Prostate gland (tissue), 2 donors: ENCODE data around the gene GRAMD2B.

Experiments
- CTCF ChIP-seq, 4 experiments: fragments of 200-600 bp in 2 of 4; fragments of 450-650 bp in 2 of 4; sonication (generic) in 2 of 4; IDR thresholded peaks; 1 replicate in 3 of 4; 2 replicates in 1 of 4; pipeline ENCODE4 v1.5.1; 2016 to 2019; ENCODE audit warnings: antibody characterized with exemption in 4 of 4, mild to moderate bottlenecking in 2 of 4, moderate library complexity in 2 of 4
- POLR2A ChIP-seq: fragments of 450-650 bp; IDR thresholded peaks from one replicate; pipeline ENCODE4 v1.6.1; 2016; ENCODE audit warnings: antibody characterized with exemption, mild to moderate bottlenecking
- POLR2AphosphoS5 ChIP-seq: sonication (generic); formaldehyde crosslinking; IDR thresholded peaks from one replicate; pipeline ENCODE4 v1.6.1; 2017; ENCODE audit warnings: antibody characterized with exemption

- TF ChIP-seq CTCF (IDR thresholded peaks at IDR 0.05) (no peak), POLR2AphosphoS5 (no peak), POLR2A (no peak)
Measured at GRCh38 chr5:126438267-126438666, 15.1 kb downstream of the GRAMD2B start.
